ENCODE measurements around the gene CALML4.

Gene CALML4

DNA sequence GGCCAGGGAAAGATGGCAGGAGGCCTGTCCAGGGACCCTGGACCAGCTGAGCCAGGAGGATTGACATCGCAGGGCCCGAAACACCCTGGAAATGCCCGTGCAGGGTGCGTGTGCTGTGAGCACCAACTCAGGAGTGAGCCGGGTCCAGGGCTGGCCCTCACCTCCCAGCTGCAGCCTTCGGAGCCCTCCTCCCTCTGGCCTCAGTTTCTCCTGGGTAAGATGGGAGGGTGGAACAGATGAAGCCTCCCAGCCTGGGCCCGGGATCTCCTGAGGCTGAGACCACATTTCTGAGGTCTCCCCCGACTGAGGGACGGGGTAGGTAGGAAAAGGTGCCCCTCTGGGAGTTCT lies 5.3 kb upstream of the CALML4 start:
- Histone ChIP-seq H3K27ac (ENCODE audit: low read depth, low read length) (no peak overlapping the region), H3K9ac (ENCODE audit: low read length) (no peak overlapping the region), H3K27me3 (ENCODE audit: control insufficient read depth, insufficient read depth, low read length) (no peaks in the 10 kb centered on the region), H3K4me3 (ENCODE audit: low read length) (peak overlapping the region; percentile 58), H3K4me1 (ENCODE audit: control insufficient read depth, insufficient read depth, low read length) (peaks cover 8% of the 10 kb centered on the region), H3K36me3 (ENCODE audit: control insufficient read depth, insufficient read depth, low read length) (no peaks in the 10 kb centered on the region)

GRCh38 chr15:68209735-68210408 lies 4.7 kb upstream of the CALML4 start:
- H3K4me3 ChIP-seq (ENCODE audit: low read length): no peak overlapping the region
- H3K27ac ChIP-seq (ENCODE audit: low read depth, low read length): no peak overlapping the region
- no peaks in the 10 kb centered on the region for H3K27me3 ChIP-seq (ENCODE audit: control insufficient read depth, insufficient read depth, low read length)
- no peaks in the 10 kb centered on the region for H3K36me3 ChIP-seq (ENCODE audit: control insufficient read depth, insufficient read depth, low read length)
- H3K4me1 ChIP-seq (ENCODE audit: control insufficient read depth, insufficient read depth, low read length): peaks cover 13% of the 10 kb centered on the region
- no peak overlapping the region for H3K9ac ChIP-seq (ENCODE audit: low read length)

DNA sequence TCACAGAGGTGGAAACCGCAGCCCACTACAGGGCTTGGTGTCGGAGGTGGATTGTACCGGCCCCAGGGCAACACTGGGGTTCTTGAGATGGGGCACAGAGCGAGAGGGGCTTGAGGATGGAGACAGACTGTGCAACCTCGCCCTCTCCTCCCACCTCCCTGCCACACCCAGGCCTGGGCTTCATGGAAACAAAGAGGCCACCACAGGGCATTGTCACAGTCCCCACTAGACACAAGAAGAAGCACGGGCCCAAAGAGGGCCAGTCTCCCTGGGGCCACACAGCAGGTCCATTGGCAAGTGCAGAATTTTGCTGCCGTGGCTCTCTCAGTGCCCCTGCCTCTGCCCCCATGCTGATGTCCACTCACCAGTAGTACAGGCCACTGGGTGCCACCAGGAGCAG lies 4.1 kb upstream of the CALML4 start:
- Histone ChIP-seq H3K4me1 (ENCODE audit: control insufficient read depth, insufficient read depth, low read length) (peaks cover 18% of the 10 kb centered on the region), H3K27me3 (ENCODE audit: control insufficient read depth, insufficient read depth, low read length) (no peaks in the 10 kb centered on the region), H3K27ac (ENCODE audit: low read depth, low read length) (no peak overlapping the region), H3K9ac (ENCODE audit: low read length) (no peak overlapping the region), H3K4me3 (ENCODE audit: low read length) (no peak overlapping the region), H3K36me3 (ENCODE audit: control insufficient read depth, insufficient read depth, low read length) (no peaks in the 10 kb centered on the region)

DNA sequence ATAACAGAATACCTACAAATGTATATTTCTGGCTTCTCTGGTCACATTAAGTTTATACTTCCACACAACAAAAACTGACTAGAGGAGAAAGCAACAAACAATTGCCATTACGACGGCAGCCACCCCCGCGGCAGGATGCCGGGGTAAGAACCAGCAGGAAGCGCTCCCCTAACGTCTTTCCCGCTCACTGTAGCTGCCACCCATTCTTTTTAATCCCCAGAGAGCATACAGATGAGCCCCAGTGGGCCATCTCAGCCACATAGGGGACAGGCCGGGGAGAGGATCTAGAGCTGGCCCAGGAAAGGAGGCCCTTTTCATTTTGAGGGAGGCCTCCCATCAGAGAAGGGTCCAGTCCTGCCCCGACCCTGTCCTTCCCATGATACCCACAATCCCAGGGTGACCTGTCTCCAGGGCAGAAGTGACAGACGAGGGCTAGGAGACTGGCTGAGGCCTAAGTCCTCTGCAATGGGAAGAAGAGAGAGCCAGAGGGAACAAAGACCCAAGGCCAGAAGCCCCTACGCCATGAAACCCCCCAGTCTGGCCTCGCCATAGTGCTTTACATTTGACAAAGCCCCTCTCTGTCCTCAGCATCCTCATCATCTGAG lies 3.6 kb upstream of the CALML4 start:
- H3K9ac ChIP-seq (ENCODE audit: low read length): no peak overlapping the region
- H3K27ac ChIP-seq (ENCODE audit: low read depth, low read length): no peak overlapping the region
- H3K36me3 ChIP-seq (ENCODE audit: control insufficient read depth, insufficient read depth, low read length): no peaks in the 10 kb centered on the region
- H3K4me1 ChIP-seq (ENCODE audit: control insufficient read depth, insufficient read depth, low read length): peaks cover 18% of the 10 kb centered on the region
- no peaks in the 10 kb centered on the region for H3K27me3 ChIP-seq (ENCODE audit: control insufficient read depth, insufficient read depth, low read length)
- H3K4me3 ChIP-seq (ENCODE audit: low read length): no peak overlapping the region

GRCh38 chr15:68208136-68208535 lies 3.0 kb upstream of the CALML4 start:
- H3K4me1 ChIP-seq (ENCODE audit: control insufficient read depth, insufficient read depth, low read length): peaks cover 18% of the 10 kb centered on the region
- H3K27me3 ChIP-seq (ENCODE audit: control insufficient read depth, insufficient read depth, low read length): no peaks in the 10 kb centered on the region
- no peak overlapping the region for H3K9ac ChIP-seq (ENCODE audit: low read length)
- no peaks in the 10 kb centered on the region for H3K36me3 ChIP-seq (ENCODE audit: control insufficient read depth, insufficient read depth, low read length)
- no peak overlapping the region for H3K4me3 ChIP-seq (ENCODE audit: low read length)
- no peak overlapping the region for H3K27ac ChIP-seq (ENCODE audit: low read depth, low read length)

GRCh38 chr15:68207176-68207935 lies 2.2 kb upstream of the CALML4 start:
- no peaks in the 10 kb centered on the region for H3K27me3 ChIP-seq (ENCODE audit: control insufficient read depth, insufficient read depth, low read length)
- no peaks in the 10 kb centered on the region for H3K36me3 ChIP-seq (ENCODE audit: control insufficient read depth, insufficient read depth, low read length)
- no peak overlapping the region for H3K4me3 ChIP-seq (ENCODE audit: low read length)
- H3K27ac ChIP-seq (ENCODE audit: low read depth, low read length): no peak overlapping the region
- no peak overlapping the region for H3K9ac ChIP-seq (ENCODE audit: low read length)
- peaks cover 18% of the 10 kb centered on the region for H3K4me1 ChIP-seq (ENCODE audit: control insufficient read depth, insufficient read depth, low read length)

DNA sequence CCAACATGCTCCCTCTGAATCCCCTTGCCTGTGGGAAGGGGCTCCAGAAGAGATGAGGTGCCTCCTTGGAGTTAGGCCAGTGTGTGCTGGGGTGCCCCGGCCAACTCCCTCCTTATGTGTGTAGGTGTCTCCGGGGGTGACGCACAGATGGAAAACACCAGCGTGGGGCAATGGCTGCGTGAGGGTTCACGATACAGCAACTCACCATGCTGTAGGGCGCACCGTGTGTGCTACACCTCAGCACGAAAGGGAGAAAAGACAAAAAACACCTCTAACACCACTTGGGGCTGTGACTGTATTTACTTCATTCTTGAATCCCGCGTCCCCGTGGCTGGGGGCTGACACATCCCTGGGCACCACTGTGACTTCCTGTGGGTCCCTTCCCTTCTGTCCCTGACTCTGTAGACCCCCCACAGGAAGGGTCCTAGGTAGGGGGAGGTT lies 1.6 kb upstream of the CALML4 start:
- no peak overlapping the region for H3K27ac ChIP-seq (ENCODE audit: low read depth, low read length)
- peaks cover 18% of the 10 kb centered on the region for H3K4me1 ChIP-seq (ENCODE audit: control insufficient read depth, insufficient read depth, low read length)

GRCh38 chr15:68205954-68206539 lies 915 bp upstream of the CALML4 start:
- H3K36me3 ChIP-seq (ENCODE audit: control insufficient read depth, insufficient read depth, low read length): no peaks in the 10 kb centered on the region
- H3K27me3 ChIP-seq (ENCODE audit: control insufficient read depth, insufficient read depth, low read length): no peaks in the 10 kb centered on the region
- peak overlapping the region; percentile 67 for H3K4me3 ChIP-seq (ENCODE audit: low read length)
- peak overlapping the region; percentile 4 for H3K9ac ChIP-seq (ENCODE audit: low read length)
- H3K4me1 ChIP-seq (ENCODE audit: control insufficient read depth, insufficient read depth, low read length): peaks cover 18% of the 10 kb centered on the region
- peak overlapping the region; percentile 15 for H3K27ac ChIP-seq (ENCODE audit: low read depth, low read length)

More for the DNA sequence above, 1.6 kb upstream of the CALML4 start:
- H3K9ac ChIP-seq (ENCODE audit: low read length): no peak overlapping the region
- H3K27me3 ChIP-seq (ENCODE audit: control insufficient read depth, insufficient read depth, low read length): no peaks in the 10 kb centered on the region
- no peaks in the 10 kb centered on the region for H3K36me3 ChIP-seq (ENCODE audit: control insufficient read depth, insufficient read depth, low read length)
- H3K4me3 ChIP-seq (ENCODE audit: low read length): no peak overlapping the region

DNA sequence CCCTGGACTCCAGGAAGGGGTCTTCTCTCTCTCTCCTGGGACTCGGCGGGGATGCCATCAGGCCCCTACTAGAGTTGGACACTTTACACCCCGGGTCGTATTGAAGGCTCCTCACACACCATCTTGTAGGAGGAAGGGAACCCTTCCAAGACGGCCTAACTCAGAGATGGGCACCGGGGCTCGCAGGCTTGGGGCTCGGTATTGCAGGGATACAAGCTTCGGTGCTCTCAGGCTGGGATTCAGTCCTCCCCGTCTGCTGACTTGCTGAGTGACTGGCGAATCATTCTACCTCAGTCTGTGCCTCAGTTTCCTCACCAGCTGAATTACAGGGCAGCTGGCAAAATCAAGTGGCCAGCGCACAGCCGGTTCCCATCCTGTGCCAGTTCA lies 419 bp upstream of the CALML4 start:
- Histone ChIP-seq H3K9ac (ENCODE audit: low read length) (peak overlapping the region; percentile 4), H3K27ac (ENCODE audit: low read depth, low read length) (peak overlapping the region; percentile 15)

DNA sequence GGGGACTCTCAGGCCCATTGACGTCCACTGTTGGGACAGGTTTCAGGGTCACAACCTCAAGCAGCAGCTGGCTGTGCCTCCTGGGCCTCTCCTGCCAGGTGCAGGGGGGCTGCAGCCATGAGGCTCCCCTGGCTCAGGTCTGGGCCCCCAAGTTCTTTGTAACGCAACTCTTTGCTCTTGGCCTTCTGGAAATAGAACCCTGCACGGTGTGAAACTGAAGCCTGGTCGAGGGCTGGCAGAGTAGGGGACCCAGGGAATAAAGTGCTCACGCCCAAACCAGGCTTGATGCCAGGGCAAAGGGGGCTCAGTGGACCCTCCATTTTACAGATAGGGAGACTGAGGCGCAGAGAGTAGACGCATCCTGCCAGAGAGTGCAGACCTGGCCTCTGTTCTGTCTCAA lies 771 bp downstream of the CALML4 start:
- H3K27me3 ChIP-seq (ENCODE audit: control insufficient read depth, insufficient read depth, low read length): no peaks in the 10 kb centered on the region
- peak overlapping the region; percentile 67 for H3K4me3 ChIP-seq (ENCODE audit: low read length)
- no peak overlapping the region for H3K9ac ChIP-seq (ENCODE audit: low read length)
- H3K27ac ChIP-seq (ENCODE audit: low read depth, low read length): no peak overlapping the region
- H3K36me3 ChIP-seq (ENCODE audit: control insufficient read depth, insufficient read depth, low read length): no peaks in the 10 kb centered on the region
- peaks cover 16% of the 10 kb centered on the region for H3K4me1 ChIP-seq (ENCODE audit: control insufficient read depth, insufficient read depth, low read length)

More for the DNA sequence above, 419 bp upstream of the CALML4 start:
- H3K4me3 ChIP-seq (ENCODE audit: low read length): peak overlapping the region; percentile 67
- peaks cover 16% of the 10 kb centered on the region for H3K4me1 ChIP-seq (ENCODE audit: control insufficient read depth, insufficient read depth, low read length)
- H3K27me3 ChIP-seq (ENCODE audit: control insufficient read depth, insufficient read depth, low read length): no peaks in the 10 kb centered on the region
- H3K36me3 ChIP-seq (ENCODE audit: control insufficient read depth, insufficient read depth, low read length): no peaks in the 10 kb centered on the region

DNA sequence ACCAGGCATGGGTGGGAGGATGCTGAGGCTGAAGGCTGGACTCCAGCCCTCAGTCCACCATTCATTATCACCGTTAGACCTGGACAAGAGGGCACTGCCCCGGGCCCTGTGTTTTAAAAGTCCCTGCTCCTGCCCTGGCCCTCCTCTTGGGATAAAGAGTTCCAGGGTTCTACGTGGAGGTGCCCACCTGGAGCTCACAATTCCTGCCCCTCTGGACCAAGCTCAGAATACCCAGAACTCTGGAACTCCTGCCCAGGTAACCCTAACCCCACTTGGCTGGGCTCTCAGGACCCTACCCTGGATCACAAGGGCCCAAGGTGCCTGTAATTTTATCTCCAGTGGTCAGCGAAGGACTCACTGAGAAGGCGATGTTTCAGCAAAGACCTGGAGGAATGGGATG lies 1.2 kb downstream of the CALML4 start:
- Histone ChIP-seq H3K27me3 (ENCODE audit: control insufficient read depth, insufficient read depth, low read length) (no peaks in the 10 kb centered on the region), H3K4me1 (ENCODE audit: control insufficient read depth, insufficient read depth, low read length) (peaks cover 16% of the 10 kb centered on the region), H3K9ac (ENCODE audit: low read length) (no peak overlapping the region), H3K36me3 (ENCODE audit: control insufficient read depth, insufficient read depth, low read length) (no peaks in the 10 kb centered on the region), H3K4me3 (ENCODE audit: low read length) (peak overlapping the region; percentile 67), H3K27ac (ENCODE audit: low read depth, low read length) (no peak overlapping the region)

DNA sequence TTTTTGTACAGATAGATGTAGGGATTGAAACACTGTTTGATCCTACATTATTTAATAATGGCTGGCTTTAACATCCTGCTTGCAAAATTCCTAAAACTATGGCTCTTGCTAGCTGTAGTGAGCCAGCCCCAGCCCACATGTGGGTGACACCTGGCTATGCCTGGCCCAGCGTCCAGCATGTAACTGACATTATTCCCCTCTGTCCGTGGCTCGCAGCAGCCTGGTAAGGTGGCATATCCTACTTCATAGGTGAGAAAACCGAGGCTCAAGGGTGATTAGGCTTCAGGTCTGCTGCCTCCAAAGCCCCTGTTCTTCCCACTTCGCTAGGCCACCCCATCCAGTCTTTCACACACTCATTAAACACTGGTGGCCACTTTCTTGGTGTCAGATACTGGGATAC lies 1.6 kb downstream of the CALML4 start:
- Histone ChIP-seq H3K36me3 (ENCODE audit: control insufficient read depth, insufficient read depth, low read length) (no peaks in the 10 kb centered on the region), H3K27me3 (ENCODE audit: control insufficient read depth, insufficient read depth, low read length) (no peaks in the 10 kb centered on the region), H3K4me3 (ENCODE audit: low read length) (no peak overlapping the region), H3K27ac (ENCODE audit: low read depth, low read length) (no peak overlapping the region), H3K4me1 (ENCODE audit: control insufficient read depth, insufficient read depth, low read length) (peaks cover 16% of the 10 kb centered on the region), H3K9ac (ENCODE audit: low read length) (no peak overlapping the region)
